Right lobe of liver (tissue), 4 donors: ENCODE results near the gene MYZAP.

Experiments used
- POLR2A ChIP-seq: fragments of 450-650 bp; IDR thresholded peaks from one replicate; pipeline ENCODE4 v1.6.1; 2017; ENCODE audit warnings: antibody characterized with exemption, mild to moderate bottlenecking
- TF ChIP-seq, protein P1 (sequence below), 4 donors: fragments of 200-600 bp in 3 of 4; fragments of 450-650 bp in 1 of 4; IDR thresholded peaks; one replicate each; pipeline versions ENCODE4 v1.5.1 to v1.8.0; 2016 to 2022; ENCODE audit warnings: antibody characterized with exemption in 4 of 4, mild to moderate bottlenecking in 2 of 4
- donor health status: DM: no; HTN: no; CAD: no.
- donor health status: DM: no; HTN: no; CAD: no.
- donor health status: DM: no; HTN: yes; CAD: no.

DNA sequence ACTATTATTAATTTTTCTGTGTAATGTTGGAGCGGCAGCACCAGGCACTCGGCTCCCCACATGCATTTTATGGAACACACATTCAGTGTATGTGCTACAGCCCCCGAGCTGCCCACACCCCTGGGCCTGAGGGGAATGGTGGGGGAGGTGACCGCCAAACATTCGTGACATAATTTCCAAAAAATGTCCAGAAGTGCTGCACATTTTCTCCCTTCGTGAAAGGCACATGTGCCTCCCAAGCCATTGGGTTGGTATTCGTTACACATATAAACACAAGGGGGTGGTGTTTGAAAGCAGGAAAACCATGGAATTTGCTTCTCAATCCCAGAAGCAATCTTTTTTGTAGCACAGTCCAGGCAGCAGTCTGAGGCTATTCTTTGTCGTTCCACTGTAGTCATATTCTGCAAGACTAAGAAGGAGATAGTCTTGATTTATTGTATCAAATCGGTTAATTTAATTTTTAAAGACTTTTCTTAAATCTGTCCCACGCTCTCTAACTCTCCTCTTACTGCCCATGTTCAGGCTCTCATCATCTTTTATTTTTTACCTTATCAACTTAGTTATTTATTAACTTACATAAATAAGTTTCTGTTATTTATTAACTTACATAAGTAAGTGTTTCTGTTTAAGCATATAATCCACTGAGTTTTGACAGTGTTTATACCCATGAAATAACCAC lies 75.6 kb downstream of the MYZAP start:
- TF ChIP-seq, protein P1, sequence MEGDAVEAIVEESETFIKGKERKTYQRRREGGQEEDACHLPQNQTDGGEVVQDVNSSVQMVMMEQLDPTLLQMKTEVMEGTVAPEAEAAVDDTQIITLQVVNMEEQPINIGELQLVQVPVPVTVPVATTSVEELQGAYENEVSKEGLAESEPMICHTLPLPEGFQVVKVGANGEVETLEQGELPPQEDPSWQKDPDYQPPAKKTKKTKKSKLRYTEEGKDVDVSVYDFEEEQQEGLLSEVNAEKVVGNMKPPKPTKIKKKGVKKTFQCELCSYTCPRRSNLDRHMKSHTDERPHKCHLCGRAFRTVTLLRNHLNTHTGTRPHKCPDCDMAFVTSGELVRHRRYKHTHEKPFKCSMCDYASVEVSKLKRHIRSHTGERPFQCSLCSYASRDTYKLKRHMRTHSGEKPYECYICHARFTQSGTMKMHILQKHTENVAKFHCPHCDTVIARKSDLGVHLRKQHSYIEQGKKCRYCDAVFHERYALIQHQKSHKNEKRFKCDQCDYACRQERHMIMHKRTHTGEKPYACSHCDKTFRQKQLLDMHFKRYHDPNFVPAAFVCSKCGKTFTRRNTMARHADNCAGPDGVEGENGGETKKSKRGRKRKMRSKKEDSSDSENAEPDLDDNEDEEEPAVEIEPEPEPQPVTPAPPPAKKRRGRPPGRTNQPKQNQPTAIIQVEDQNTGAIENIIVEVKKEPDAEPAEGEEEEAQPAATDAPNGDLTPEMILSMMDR (IDR thresholded peaks at IDR 0.05): peak; percentile 39 to 59 (median 46)
- no peak for TF ChIP-seq POLR2A
